Measurements from ENCODE around the gene PPT1. TPM values are rescaled to one million over a fixed set of nuclear protein-coding genes. Genes with fewer than 3 reads are reported as not detected.

PPT1 gene
- total and polyA plus RNA-seq, 10 donors = 57.1 to 282 (median 193) TPM

DNA sequence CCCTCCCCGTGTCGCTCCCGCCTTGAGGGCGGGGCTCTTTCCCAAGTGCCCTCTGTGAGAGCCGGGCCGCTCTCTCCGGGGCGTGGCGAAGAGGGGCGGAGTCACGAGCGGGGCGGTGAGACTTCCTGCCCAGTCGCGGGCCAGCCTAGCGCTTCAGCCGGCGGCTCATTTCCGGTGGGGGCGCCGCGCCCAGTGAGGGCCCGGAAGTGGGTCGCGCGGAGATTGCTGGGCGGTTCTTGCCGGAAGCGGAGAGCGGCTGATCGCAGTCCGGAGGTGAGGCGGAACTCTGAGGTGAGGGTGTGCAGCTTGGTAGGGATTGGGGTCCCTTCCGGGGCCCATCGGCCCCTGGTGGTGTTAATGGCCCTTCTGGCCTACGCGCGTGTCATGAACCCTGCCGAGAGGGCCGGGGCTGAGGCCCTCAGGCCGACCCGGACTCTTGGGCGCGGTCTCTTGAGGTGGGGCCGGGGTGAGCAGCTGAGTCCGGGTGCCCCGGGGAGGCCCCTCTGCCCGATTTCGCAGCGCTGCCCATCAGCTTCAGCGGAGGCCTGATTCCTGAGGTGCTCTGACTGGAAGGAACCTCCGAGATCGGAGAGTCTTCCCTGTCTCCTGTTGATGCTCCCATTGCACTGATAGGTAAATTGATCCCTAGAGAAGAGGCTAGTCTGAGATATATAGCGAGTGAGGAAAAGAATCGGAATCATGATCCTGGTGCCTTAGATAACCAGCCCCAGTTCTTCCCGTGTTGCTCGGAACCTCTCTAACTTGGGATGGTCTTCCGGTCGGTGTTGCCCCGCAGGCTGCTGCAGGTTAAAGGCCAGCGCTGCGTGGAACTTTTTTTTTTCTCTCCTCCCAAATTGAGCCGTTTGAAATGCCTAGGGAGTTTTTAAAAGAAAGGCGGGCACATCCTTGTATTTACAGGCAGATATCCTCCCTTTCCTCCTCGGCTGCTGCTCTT, 56.3 kb downstream of the PPT1 start, which contains the start of gene CAP1:
TSS of gene CAP1 (plus strand) at position 219 of the 955 bp plus-strand sequence. CDS start 18,618 bp downstream, outside the sequence.
- TF ChIP-seq, protein P1, sequence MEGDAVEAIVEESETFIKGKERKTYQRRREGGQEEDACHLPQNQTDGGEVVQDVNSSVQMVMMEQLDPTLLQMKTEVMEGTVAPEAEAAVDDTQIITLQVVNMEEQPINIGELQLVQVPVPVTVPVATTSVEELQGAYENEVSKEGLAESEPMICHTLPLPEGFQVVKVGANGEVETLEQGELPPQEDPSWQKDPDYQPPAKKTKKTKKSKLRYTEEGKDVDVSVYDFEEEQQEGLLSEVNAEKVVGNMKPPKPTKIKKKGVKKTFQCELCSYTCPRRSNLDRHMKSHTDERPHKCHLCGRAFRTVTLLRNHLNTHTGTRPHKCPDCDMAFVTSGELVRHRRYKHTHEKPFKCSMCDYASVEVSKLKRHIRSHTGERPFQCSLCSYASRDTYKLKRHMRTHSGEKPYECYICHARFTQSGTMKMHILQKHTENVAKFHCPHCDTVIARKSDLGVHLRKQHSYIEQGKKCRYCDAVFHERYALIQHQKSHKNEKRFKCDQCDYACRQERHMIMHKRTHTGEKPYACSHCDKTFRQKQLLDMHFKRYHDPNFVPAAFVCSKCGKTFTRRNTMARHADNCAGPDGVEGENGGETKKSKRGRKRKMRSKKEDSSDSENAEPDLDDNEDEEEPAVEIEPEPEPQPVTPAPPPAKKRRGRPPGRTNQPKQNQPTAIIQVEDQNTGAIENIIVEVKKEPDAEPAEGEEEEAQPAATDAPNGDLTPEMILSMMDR (IDR thresholded peaks at IDR 0.05 in 8 of 11, conservative IDR thresholded peaks at IDR 0.05 in 3 of 11) = peak in 3 of 11 experiments; percentile 9 to 47 (median 32)
- TF ChIP-seq POLR2AphosphoS5 (IDR thresholded peaks at IDR 0.05) (peak; percentile 93 to 99 (median 94)), POLR2A (IDR thresholded peaks at IDR 0.05) (no peak)
- Histone ChIP-seq H3K9me3 (no peaks in the 10 kb centered on the region), H3K4me3 (peak within 1 kb of the TSS; percentile 65 to 99 (median 96)), H3K36me3 (peaks cover 0 to 28% (median 3%) of the 10 kb centered on the region in 6 donors), H3K4me1 (peaks cover 54 to 89% (median 84%) of the 10 kb centered on the region in 6 donors), H3K27ac (peak within 1 kb of the TSS; percentile 96 to 100 (median 98)), H3K27me3 (replicated peaks in 1 of 7) (no peaks in the 10 kb centered on the region)
- intact Hi-C loops (cut with DNase I; ENCODE audit: low total_unique reads) = no loop called here
- DNase-seq = peak; percentile 100
- WGBS, 5 donors = 0 to 1% (median 1%) methylated on average over 27 to 65 of the region's 65 CpGs

DNA sequence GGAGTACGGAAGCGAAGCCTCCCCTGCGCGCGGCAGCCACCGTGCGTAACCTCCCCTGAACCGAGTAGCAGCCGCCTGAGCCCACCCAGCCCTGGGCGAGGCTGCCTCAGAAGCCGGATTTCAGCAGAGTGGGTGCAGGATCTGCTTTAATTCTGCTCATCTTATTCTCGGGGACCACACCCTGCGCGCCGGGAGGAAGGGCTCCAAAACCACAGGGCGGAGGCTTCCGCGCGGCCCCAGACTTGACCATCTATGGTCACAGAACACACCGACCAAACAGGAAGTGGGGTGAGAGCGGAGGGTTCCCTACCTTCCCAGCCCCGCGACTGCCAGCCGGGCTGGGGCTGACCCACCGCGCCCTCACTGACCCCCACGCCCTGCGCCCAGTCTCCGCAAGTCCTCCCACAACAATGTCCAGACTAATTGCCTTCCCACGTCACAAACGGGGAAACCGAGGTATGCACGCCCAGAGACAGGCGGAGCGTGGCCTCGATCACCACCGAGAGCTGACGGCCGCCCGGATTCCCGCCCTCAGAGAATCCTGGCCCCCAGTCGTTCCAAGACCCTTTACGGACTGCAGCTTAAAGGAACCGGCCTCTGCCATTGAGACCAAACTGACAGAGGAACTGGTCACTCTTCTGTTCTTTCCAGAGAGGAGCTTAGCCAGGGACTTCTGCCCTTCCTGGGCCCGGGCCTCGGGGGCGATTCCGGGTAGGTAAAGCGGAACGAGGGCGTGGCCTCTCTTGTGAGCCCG, 57.1 kb downstream of the PPT1 start:
- H3K4me1 ChIP-seq = peaks cover 46 to 89% (median 82%) of the 10 kb centered on the region in 6 donors
- 0 to 1% (median 1%) methylated on average over 14 to 52 of the region's 52 CpGs for WGBS, 5 donors
- peaks cover 0 to 19% (median 0%) of the 10 kb centered on the region in 6 donors for H3K36me3 ChIP-seq
- no peaks in the 10 kb centered on the region for H3K27me3 ChIP-seq (replicated peaks in 1 of 7)
- intact Hi-C loops (cut with DNase I; ENCODE audit: low total_unique reads) = loop anchor here (10.0 kb wide), 1 partner anchor 55 kb away; no protein-coding TSS in a partner anchor
- peak; percentile 74 to 98 (median 95) for TF ChIP-seq POLR2AphosphoS5 (IDR thresholded peaks at IDR 0.05)
- TF ChIP-seq, protein P1 (IDR thresholded peaks at IDR 0.05 in 8 of 11, conservative IDR thresholded peaks at IDR 0.05 in 3 of 11) = no peak
- peak; percentile 63 to 91 (median 87) for TF ChIP-seq POLR2A (IDR thresholded peaks at IDR 0.05)
- peak overlapping the region; percentile 65 to 99 (median 96) for H3K4me3 ChIP-seq
- DNase-seq = peak; percentile 97
- H3K27ac ChIP-seq = peak overlapping the region; percentile 96 to 100 (median 98)
- no peaks in the 10 kb centered on the region for H3K9me3 ChIP-seq

DNA sequence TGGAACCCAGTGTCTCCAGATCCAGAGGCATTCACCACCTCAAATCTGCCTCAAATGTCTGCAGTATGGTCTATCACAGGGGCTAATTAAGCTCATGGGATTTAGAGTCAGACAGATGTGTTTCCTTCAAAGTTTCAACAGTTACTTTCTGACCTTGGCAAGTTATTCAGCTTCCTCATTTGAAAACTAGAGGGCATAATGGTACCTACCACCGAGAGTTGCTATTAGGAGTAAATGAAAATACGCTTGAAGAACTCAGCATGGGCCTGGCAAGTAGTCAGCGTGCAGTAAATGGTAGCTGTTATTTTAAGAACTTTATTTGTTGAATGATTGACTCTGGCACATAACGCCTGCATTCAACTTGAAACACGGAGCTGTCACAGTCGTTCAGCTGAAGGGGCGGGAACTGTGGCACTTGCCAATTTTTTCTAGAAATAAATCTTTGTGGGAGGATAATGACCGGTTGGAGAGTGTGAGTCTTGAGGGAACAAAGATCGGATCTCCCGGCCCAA, 57.8 kb downstream of the PPT1 start:
- Histone ChIP-seq H3K4me3 (peak overlapping the region; percentile 65 to 99 (median 96)), H3K9me3 (no peaks in the 10 kb centered on the region), H3K36me3 (peaks cover 0 to 17% (median 0%) of the 10 kb centered on the region in 6 donors), H3K4me1 (peaks cover 39 to 89% (median 82%) of the 10 kb centered on the region in 6 donors), H3K27me3 (replicated peaks in 1 of 7) (no peaks in the 10 kb centered on the region), H3K27ac (peak overlapping the region; percentile 96 to 100 (median 98))
- WGBS, 5 donors = 0% methylated on average over 10 of the region's 10 CpGs
- no peak for DNase-seq
- intact Hi-C loops (cut with DNase I; ENCODE audit: low total_unique reads) = loop anchor here (10.0 kb wide), 1 partner anchor 54 kb away; no protein-coding TSS in a partner anchor
- no peak for TF ChIP-seq POLR2A (IDR thresholded peaks at IDR 0.05)
- TF ChIP-seq, protein P1 (IDR thresholded peaks at IDR 0.05 in 8 of 11, conservative IDR thresholded peaks at IDR 0.05 in 3 of 11) = peak in 7 of 11 experiments; percentile 13 to 38 (median 26)

Measured in spleen (tissue), 11 donors.